Stimulated activated CD4-positive, alpha-beta T cell treated with anti-CD3 and anti-CD28 coated beads, Interleukin-12 subunit alpha, Interleukin-12 subunit beta, amount 100 ng/mL, for 24 hours (primary cell): Measurements from ENCODE around the gene PRSS56.

Experiments used
- DNase-seq, 2 experiments: peaks; one replicate each; pipeline ENCODE4 v3.0.0-alpha.2; 2020; ENCODE audit warnings: low read depth in 2 of 2

PRSS56 gene

DNA sequence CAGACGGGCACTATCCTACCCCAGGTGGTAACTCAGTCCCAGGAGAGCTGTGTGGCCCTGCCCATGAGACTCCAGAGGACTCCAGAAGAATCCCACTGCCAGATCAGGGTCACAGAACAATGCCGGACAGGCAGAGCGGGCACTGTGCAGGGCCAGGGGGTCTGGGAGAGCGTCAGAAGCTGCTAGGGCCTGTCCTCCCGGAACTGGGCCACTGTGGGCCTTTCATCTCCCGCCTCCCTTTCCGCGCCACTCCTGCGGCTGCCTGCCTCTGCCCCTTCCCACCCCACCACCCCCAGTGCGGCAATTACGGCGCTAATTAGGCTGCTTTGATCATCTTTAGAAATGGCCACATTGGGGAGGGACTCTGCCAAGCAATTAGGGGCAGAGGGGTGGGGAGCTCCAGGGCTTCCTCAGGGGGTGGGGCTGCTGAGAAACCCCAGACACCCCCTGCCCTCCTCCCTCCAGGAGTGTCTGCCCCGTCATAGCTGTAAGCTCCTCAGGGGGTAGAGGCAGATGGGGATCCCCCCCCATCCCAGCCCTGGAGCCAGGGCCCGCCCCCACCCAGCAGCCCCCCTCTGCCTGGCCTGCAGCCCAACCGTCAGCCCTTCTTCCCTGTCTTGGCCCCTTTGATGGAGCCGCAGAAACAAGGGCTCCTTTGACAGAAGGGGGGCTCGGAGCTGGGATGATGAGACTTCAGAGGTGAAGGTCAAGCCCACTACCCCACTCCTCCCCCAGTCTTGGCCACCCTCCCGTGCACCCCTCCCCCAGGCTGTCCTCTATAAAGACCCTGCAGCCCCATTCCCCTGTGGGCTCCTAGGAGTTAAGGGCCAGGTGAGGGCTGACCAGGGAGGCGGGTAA lies at the start of gene PRSS56:
Gene PRSS56 (plus strand): TSS at position 808 of the 858 bp plus-strand sequence. CDS start 211 bp downstream, outside the sequence.
- DNase-seq: no peak

DNA sequence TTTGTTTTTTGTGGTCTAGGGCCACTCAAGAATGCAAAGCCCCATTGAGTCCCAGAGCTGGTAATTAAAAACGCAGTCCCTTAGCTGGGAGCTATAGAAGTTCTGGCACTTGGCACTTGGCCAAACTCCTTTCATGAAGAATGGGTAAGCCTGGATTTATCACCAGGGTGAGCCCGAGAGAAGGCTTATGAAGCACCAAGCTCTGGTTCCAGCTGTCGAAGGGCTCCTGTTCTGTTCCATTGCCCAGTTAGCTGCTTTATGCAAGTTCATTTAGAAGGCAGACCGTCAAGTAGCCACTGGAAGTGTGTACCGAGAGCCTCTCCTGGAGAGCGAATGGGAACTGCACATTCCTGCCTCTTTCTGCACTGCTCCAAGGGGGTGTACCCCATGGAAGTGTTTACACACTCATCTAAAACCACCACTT lies 46.7 kb upstream of the PRSS56 start:
- DNase-seq: no peak

DNA sequence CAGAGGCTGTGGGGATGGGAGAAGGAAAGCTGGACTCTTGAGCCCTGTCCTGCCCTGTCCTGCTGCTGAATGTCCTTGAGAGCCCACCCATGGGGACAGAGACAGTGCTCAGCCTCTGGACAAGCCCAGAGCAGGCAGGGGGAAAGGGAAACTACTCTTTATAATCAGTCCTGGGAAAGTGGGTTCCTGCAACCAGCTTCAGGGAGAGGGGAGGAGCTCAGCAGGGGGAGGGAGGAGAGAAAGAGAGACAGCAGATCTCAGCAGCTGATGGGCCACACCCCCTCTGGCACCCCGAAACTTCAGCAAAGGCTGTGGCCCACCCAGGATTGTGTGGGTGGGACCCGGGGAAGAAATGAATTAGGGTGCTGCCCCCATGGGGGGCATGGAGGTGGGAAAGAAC lies 44.1 kb upstream of the PRSS56 start:
- DNase-seq: no peak

DNA sequence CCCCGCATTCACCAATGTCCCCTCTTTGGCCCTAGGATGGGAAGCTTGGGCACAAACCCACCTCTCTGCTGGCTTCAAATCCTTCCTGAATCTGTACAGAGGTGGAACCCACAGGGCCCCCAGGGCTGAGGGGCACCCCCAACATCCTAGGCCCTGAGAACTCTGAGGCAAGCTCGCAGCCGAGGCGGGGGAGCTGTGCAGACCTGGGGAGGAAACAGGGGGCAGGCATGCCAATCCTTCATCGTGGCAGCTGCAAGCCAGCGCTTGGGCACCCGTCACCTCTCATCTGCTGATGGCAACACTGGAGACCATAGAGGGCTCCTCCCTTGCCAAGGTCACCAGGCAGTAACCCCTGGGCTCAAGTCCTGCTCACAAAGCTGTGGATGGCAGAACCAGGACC lies 43.4 kb upstream of the PRSS56 start:
- no peak for DNase-seq

DNA sequence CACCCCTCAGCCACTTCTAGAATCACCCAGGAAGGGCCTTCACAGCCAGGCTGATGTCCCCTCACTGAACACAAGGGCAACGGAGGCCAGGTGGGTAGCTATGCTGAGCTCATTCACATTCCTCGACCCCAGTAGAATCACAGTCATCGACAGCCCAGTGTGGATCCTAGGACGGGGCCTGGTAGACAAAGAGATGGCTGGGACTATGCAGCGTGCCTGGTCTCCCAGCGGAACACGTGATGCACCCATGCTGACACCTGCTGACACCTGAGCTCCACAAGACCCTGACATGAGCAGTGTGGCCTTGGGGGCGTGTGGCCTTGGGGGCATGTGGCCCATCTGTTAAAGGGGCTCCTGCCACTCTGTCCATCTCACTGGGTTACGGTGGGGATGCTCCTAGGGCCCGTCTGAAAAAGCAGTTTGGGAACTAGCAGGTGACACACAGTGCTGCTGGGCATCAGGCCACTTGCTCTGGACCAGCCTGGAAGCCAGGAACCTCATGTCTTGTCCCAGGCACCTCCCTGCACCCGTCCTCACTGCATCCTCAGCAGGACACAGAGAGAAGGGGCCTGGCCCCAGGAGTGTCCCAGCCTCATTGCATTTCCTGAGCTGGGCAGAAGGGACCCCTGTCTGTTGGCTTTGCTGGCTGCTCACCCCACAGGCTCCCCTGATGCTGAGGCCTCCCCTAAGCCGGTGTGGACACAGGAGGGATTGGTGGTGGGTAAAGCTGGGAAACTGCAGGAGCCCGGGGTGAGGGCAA lies 42.3 kb upstream of the PRSS56 start:
- no peak for DNase-seq

DNA sequence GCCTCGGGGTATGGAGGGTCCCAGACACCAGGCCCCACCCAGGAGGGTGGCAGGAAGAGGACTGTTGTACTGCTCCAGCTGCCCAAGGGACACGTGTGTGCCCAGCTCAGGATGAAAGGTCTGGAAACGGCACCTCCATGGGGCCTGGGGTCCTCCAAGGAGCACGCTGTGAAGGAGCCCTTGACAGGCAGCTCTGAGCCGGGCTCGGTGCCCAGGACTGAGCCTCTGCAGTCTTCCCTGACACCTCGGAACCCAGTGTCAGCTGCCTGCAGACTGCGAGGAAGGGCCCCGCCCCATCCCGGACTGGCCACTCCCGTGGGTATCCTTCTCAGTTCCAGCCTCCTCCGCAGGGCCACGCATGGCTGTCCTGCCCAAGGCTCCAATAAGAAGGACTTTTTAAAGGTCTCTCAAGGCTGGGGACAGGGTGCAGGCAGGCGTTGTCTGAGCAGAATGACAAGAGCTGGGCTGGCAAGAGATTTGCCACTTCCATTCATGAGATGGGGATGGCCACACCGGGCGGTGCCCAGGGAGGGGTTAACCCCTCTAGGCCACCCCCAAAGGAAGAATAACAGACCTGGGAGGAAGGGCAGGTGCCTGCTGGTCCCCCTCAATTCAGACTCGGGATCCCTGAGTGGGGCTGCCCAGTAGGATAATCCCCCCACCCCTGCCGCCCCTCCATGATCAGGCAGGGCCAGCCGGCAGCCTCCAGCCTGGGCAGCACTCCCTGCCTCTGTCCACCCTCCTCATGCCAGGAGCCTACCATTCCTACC lies 41.4 kb upstream of the PRSS56 start:
- DNase-seq: no peak

DNA sequence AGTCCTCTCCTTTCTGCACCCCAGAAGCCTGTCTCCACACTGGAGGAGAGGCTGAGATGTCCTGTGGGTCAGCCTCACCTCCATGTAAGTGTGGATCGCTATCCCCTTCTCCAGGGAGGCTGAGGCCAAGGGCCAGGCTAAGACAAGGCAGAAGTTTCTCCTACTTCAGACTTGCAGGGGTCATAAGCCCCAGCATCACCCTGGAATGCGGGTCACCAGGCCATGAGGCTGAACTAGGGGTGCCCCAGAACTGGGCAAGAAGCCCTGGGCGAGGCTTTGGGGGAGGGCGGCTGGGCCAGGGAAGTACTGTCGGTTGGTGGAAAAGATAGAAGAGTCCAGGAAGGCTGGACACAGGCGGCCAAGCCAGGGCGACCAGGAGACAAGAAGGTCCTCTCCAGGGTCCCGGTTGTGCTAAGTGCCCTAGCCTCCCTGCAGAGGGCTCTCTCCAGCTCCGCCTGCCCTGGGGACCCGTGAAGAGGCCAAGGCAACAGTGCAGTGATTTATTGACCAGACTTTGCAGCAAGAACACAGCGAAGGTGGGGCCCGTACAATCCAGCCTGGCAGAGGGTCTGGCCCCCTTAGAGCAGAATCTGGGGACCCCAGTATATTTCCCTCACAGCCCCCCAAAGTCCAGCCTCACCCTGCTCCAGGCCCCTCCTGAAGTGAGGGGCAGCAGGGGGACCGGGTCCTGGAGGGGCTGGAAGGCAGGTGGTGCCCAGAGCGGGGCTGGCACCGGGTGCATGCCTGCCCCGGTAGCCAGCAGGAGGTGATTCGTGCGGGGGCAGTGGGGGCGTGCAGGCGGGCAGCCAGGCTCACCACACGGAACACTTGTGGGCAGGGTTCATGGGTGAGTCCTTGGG lies 40.6 kb upstream of the PRSS56 start:
- DNase-seq: no peak

DNA sequence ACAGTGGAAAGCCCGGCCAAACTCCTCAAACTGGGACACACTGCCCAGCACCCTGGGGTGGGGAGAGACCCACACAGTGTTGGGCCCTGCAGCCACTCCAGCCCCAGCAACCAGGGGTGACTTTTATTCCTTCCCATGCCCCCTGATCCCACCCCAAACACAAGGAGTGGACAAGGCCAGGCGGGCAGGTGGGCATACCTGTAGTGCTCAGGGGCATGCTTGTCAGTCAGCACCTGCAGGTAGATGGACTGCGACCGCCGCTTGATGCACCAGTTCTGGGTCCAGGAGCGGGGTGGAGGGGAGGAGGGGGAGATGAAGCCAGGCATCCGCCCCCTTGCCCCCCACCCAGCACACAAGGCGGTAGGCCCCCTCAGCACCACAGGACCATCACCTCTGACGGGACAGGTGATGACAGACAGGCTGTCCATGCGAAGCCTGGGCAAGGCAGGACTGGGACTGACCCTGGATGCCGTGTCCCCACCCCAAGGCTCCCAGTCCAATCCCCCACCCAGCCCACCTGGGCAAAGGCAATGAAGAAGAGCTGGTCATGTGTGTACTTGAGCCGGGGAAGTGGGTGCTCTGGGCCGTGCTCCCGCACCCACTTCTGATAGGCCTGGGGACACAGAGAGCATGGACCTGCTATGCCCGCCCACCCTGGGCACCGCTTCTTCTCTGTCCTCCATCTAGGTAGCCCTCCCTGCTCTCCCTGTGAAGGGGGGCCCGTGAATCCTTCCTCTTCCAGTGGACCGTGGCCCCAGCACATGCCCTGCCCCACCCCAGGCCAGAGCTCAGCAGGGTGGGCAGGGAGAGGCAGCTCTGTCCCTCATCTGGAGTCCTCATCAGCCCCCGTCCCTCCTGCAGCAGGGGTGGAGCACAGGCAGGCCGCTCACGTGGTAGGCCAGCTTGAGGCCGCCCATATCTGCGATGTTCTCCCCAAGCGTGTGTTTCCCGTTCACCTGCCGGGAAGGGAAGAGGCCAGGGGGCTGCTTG lies 39.7 kb upstream of the PRSS56 start:
- DNase-seq: no peak

DNA sequence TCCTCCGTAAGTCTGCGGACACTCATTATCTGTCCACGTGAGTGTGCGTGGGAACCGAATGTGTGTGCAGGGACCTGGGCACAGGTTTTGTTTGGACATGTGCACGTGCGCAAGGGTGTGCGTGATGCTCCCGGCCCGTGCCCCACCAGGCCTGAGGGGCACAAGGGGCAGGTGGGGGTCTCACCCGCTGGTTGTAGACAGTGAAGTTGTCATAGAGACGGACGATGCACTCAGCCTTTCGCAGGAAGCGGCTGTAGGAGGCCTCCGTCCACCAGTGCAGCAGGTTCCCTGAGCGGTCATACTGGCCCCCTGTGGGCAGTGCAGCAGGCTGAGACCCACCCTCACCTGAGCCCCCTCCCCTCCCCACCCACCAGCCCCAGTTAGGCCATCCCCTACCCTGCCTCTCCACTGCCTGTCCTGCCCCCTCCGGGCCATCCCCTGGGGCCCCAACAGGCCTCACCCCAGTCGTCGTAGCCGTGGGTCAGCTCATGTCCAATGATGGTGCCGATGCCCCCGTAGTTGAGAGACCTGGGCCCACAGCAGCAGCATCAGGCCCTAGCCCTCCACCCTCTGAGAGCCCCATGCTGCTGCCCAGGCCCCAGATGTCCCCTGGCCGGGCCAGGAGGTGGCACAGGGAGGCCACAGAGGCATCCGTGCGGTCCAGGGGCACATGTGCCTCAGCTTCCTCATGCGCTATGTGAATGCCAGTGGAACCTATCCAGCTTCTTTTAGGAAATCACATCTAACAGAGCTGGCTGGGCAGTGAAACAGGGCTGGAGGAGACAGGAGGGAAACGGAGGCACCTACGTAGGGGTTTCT lies 38.7 kb upstream of the PRSS56 start:
- DNase-seq: no peak

DNA sequence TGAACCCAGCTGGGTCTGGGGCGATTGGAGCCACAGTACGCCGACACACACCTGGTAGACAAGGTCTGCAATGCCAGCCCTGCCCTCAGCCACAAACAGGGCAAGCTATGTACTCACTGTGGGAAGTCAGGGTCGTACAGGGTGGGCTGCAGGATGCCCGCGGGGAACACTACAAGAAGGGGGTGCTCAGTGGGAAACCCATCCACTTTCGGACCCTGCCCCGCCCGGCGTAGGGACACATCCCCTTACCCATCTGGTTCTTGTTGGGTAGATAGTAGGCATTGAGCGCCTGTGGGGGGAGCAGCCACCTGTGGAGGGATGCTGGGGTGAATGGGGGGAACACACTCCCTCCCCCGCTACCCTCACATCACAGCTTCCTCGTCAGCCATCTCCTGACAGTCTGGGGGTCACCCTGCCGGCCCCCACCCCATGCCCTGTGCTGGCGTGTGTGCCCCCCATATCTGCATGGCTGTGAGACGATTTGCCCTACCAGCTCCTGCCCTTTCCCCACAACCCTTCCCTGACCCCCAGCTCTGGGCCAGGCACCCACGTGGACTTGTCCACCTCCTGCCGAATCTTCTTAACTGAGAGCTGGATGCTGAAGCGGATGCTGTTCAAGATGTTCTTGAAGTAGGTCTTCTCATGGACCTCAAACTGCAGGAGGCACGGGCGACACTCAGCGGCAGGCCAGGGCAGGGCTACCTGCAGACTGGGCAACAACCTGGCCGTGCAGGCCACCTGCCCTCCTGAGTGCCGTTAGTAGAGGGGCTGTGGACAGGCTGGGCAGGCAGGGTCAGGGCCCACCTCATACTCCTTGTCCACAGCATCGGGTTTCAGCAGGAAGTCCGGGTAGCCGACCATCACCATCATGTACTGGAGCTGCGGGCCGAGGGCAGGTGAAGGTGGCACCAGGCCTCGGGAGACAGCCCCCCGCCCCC lies 37.6 kb upstream of the PRSS56 start:
- no peak for DNase-seq

DNA sequence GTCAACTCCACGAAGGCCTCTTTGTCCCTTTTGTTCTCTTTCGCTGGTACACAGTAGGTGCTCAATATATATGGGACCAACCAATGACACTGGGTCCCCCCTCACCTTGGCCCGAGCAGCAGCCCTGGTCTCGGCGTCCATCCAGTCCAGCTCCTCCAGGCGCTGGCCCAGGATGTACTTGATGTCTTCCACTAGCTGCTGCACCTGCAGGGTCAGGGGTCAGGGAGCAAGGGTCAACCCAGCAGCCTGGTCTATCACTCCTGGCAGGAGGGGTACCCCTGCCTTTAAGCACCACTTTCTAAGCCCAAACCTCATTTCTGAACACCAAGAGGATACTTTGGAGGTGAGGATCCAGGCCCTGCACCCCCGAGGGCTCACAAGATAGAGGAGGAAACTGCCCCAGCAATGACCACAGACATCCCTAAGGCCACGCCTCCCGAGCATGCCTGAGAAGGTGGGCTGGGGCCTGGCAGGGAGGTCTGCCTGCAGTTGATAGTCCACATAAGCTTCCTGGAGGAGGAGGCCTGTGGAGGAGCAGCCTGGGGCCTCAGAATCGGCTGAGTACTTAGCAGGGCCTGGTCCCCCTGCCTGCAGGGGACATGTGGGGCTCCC lies 36.8 kb upstream of the PRSS56 start:
- DNase-seq: no peak

DNA sequence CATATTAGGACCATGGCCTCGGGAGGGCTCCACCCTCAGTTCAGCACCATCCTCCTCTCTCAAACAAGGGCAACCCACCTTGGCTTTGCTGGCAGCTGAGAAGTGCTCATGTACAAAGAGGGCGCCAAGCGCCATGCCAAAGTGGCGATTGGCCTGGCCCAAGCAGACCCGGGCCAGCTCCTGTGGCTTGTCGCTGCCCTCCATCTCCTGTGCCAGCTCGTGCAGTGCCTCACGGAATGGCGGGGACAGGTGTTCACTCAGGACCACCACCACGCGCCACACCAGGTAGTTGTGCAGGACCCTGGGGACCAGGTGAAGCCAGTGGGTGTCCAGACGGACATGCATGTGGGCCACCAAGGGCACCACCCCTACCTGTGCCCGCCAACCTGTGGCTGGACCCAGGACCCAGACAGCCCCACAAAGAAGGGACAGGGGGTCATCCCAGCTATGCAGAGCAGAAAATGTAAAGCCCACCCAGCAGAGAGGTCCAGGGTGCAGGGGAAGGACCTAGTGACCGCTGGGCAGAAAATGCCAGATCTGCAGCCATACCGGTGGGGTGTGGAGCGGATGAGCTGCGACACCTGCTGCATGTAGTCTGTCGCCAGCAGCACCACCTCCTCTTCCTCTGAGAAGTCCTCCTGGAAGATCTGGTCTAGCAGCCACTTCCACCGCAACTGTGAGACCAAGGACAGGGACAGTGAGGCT lies 36.1 kb upstream of the PRSS56 start:
- DNase-seq: no peak

DNA sequence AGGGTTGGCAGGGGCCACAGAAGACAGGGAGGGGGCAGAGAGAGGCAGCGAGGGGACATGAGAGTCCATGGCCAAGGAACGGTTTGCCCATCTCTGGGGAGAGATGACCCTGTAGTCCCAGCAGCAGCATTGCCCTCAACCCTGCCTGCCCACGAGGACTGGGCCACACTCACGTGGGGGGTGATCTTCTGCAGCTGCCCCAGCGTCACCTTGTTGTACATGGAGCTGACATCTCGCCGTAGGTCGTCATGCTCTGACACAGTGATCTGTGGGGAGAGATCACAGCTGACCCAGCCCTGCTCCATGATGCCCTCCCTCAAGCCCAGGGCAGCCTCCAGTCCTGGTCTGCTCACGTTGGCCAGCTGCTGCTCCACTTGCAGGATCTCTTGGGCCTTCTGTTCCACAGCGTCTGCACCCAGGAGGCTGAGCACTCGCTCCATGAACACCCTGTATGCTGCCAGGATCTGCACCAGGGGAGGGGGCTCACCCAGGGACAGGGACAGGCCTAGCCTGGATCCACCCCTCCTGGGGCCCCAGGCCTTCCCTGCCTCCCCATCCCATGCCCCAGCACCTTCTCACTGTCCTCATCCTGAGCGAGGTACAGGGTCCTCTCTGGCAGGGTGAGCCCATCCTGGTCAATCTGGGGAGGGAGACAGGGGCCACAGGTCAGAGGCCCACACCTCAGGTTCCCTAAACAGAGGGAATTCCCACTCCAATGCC lies 35.4 kb upstream of the PRSS56 start:
- DNase-seq: no peak

DNA sequence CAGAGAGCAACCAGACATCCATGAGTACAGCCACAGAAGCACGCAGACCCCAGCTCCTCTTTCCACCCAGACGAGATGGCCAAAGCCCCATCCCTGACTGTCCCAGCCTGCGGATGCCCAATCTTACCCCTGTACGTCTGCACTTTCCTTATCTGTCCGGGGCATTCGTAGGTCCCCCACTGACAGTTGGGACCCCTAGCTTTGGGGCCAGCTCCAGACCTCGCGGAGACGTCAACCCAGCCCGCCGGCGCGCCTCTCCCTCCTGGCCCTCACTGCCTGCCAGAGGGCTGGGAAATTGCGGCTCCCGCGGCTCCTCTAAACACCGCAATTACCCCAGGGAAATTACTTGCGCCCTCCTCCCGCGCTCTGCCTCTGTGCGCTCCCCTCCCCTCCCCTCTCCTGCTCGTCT lies 34.8 kb upstream of the PRSS56 start:
- DNase-seq: no peak

DNA sequence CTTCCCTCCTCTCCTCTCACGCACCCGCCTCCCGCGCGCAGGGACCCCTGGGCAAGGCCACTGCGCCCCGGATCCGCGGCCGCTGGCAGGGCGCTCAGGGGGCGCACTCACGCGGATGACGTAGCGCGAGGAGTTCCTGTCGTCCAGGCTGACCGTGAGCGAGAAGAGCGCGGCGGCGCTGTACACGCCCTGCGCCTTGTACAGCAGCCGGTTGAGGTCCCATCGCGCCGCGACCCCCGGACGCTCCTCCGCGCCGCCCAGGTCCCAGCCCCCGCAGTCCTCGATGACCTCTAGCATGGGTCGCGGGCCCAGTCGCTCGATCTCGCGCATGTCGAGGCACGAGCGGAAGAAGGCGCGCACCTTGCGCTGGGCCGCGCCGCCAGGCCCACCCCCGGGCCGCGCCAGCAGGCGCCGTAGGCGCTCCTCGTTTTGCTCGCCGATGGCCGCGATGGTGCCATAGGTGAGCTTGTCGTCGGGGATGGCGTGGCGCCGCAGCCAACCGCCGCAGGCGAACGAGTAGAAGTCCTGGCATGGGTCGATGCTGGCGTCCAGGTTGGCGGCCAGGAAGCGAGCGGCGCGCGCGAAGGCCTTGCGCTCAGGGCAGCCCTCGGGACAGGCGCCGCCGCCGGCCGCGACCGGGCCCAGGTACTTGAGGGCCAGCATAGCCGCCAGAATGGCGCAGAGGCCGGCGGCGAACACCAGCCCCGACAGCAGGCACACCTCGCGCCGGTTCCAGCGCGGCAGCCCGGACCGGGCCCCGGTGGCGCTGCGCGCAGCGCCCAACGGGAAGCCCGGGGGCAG lies 34.2 kb upstream of the PRSS56 start:
- DNase-seq: no peak
